Effector CD4-positive, alpha-beta T cell (primary cell): ENCODE data around the gene DOCK1.

Experiments
- DNase-seq: peaks from one replicate; pipeline ENCODE4 v3.0.0-alpha.2; 2020

DOCK1 gene

DNA sequence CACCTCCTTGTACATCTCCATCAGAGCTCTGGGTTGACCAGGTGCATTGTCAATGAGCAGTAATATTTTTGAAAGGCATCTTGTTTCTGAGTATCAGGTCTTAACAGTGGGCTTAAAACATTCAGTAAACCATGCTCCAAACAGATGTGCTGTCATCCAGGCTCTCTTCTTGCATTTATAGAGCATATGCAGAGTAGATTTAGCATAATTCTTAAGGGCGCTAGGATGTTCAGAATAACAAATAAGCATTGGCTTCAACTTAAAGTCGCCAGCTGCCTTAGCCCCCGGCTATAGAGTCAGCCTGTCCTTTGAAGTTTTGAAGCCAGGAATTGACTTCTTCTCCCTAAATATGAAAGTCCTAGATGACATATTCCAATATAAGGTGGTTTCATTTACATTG is 421.7 kb downstream of the DOCK1 start:
- DNase-seq, result no peak

DNA sequence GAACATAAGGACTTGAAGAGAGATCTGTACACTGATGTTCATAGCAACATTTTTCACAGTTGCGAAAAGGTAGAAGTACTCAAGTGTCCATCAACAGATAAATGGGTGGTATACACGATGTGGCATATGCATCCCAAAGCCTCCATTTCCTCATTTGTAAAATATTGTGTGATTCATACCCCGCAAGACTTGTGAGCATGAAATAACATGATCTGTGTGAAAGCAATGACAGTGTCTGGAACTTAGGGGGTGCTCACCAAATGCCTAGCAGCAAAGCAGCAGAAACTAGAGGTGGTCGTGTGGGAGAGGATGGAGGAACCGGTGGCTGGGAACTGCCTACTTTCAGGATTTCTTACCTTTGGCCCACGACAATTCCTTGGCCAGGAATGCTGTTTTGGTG is 426.5 kb downstream of the DOCK1 start:
- DNase-seq, result no peak

DNA sequence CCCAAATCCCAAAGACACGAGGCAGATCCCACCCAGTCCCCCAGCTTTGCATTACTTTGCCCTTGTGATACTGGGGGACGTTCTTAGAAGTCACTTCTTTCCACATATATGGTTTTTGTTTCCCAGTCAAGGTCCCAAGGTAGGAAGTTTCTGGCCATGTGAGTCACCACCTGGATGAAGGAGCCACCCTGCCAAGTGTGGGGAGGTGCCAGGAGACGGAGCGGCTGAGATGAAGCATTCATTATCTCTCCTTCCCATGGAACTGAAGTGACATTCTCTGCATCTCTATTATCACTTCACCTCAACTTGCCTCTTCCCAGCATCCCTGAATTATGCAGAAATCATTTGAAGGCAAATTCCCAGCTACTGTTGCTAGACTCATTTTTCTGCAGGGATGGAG is 427.4 kb downstream of the DOCK1 start:
- DNase-seq, result no peak

DNA sequence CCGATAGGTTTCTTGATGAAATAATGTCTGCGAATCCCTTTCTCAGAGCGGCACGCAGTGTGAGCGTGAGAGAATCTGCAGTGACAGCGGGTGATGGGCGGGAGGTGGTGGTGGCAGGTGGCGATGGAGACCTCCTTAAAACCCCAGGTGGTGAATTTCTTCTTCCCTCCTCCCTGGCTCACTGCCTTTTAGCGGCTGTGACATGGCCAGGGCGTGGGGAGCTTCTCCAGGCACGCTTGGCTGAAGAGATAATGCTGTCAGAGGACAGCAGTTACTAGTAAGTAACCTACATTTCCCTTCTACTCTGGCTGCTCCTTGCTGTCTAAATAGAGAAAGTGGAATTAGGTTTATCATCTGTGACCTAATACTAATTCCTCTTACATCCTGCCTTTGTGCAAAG is 432.6 kb downstream of the DOCK1 start:
- DNase-seq, result no peak

- no peak for DNase-seq
These were observed 433.3 kb downstream of the DOCK1 start for GRCh38 chr10:127338399-127339110.

GRCh38 chr10:127343821-127344220 is 438.6 kb downstream of the DOCK1 start:
- no peak for DNase-seq

GRCh38 chr10:127344346-127344745 is 439.1 kb downstream of the DOCK1 start:
- DNase-seq, result no peak

DNA sequence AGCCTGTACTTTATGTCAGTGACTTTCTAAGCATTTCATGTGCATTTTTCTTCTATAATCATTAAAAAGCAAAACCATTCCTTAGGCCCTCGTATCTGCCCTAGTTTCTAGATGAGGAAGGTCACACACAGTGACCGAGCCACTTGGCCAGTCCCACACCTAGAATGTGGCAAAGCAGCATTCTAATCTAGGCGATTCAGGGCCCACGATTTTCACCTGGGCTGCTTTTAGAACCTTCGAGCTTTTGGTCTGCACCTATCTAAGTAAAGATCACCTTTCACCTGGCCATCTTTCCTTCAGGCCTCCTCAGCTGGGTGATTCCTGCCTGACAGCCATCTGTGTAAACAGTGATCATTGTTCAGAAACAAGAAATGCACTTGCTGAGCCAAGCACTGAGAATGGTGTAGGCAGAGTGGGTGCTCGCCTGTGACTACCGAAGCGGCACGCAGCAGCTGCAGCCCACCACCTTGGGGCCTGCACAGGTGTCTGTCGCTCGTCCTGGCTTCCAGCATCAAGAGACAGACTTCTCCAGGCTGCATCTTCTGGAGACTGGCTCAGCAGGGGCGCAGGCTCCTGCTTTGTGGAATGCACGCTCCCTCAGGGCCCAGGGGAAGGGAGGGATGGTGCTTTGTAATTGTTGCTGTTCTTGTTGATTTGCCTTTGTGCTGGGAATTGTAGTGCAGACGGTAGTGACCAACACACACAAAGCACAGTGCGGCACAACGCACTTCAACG is 440.2 kb downstream of the DOCK1 start:
- no peak for DNase-seq

GRCh38 chr10:127346604-127347003 is 441.4 kb downstream of the DOCK1 start:
- no peak for DNase-seq

GRCh38 chr10:127347202-127347959 is 442.2 kb downstream of the DOCK1 start:
- no peak for DNase-seq

GRCh38 chr10:127349737-127350136 is 444.5 kb downstream of the DOCK1 start:
- no peak for DNase-seq

DNA sequence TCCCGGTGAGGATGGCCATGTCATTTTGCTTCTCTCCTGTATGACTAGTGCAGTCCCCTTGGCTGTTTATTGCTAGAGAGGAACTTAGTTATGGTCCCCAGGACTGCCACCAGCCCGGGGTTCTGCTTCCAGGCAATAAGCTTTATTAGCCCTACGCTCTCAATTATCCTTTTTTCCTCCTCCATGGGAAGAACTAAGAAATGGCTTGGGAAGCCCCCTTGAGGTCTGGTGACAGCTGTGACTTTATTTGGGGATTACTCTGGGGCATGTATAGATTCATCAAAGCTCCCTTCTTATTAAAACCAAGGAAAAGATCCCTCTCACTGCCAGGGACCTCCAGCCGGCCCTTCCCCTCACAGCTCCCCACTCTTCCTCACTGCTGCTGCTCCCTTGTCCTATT is 446.3 kb downstream of the DOCK1 start:
- no peak for DNase-seq

DNA sequence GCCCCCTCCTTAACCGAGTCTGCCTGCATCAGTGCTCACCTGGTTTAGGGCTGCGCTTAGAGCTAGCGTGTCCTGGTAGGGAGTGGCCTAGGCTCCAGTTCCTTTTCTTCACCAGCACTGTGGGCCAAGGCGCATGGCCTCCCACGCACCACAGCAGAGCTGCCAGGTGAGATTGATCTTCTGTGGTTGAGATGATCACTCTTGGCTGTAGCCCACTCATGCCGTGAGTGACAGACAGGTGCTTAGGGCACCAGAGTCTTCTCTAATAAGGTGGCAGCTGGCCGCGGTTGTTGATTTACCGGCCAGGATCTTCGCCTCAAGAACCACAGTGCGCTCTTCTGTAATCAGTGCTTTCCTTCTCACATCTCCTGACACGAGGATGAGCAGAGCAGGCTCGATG is 448.3 kb downstream of the DOCK1 start:
- no peak for DNase-seq

- DNase-seq, result no peak
These were observed 449.0 kb downstream of the DOCK1 start for GRCh38 chr10:127354255-127354654.

DNA sequence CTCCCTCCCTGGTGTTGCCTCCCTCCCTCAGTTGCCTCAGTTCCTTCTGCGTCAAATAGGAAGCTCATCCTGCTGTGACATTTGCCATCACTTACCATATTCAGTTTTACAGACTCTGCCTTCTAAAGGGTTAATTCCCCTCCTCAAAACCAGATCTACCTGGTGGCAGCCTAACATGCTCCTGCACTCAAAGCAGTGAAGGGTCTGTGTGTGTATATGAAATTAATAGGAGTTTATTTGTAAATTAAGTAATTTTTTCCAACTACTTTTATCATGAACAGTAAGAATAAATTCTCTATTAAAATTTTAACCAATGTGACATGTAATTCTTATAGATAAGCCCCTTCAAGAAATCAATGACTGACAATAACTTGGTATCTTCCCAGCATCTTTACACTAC is 449.8 kb downstream of the DOCK1 start:
- DNase-seq, result no peak

GRCh38 chr10:127356360-127356759 is 451.1 kb downstream of the DOCK1 start:
- no peak for DNase-seq

- no peak for DNase-seq
These were observed 452.0 kb downstream of the DOCK1 start for GRCh38 chr10:127357265-127357664.

DNA sequence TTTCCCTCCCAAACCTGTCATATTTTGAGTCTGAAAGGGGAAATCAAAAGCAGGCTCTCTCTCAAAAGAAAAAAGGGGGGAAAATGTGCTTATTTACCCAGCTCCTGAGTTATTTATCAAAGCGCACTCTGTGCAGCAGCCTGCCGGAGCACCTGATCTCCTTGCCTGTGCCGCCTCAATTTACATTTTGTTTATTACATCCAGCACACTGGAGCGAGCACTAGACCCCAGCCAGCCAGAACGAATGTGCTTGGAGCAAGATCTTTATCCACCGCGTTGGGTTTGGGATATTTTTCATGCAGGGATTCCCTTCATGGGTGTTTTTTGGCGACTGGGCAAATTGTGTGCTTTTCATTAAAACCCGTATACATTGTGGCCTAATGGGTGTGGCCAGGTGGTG is 453.1 kb downstream of the DOCK1 start:
- DNase-seq, result no peak

DNA sequence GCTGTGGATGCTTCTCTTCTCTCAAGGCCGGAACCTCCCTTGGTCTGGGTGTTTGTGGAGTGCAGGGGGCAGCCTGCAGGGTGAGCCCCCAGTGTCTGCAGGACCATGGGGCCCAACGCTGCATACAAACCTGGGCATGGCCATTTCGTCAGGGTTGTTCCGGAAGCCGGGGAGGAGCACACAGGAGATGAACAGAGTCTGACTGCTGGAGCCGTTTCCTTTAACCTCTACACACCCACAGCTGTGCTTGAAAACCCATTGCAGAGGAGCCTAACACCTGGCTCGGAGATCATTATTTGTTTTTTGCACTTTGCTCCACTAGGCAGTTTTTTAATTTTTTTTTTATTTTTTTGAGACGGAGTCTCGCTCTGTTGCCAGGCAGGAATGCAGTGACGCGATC is 458.8 kb downstream of the DOCK1 start:
- DNase-seq, result no peak

- DNase-seq, result no peak
These were observed 462.9 kb downstream of the DOCK1 start for GRCh38 chr10:127368101-127368500.

DNA sequence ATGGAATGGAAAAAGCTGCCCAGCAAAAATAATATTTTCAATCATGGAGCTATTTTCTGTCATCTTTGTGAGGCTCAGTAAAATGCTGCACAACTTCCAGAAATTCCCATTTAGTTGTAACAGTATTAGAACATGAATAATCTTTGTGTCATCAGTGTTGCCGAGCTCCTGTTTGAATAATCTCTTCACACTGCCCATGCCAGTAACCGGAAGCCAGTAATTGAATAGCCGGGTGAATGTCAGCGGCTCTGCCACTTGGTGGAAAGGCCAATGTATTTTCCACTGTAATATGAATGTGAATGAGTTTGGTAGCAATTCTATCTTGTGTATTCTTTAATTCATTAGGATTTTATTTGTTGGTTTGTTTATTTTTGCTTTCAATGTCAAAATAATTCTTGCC is 463.7 kb downstream of the DOCK1 start:
- DNase-seq, result no peak

DNA sequence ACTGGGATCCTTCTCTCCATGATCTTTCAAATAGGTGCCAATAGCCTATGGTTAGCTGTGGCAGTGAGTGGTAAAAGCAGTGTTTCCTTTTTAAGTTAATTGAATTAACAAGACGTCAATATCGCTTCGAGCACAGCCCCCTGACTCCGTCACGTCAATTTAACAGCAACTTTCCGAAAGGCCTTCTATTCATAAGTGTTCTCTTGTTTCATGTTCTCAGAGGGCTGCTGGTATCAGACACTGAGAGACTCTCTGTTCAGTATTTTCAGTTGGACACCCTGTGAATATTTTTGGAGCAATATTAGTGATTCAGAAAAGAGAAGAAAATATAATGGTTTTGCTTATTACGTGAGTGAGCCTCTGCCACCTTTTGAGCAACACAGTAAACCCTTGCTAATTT is 465.4 kb downstream of the DOCK1 start:
- DNase-seq, result no peak

DNA sequence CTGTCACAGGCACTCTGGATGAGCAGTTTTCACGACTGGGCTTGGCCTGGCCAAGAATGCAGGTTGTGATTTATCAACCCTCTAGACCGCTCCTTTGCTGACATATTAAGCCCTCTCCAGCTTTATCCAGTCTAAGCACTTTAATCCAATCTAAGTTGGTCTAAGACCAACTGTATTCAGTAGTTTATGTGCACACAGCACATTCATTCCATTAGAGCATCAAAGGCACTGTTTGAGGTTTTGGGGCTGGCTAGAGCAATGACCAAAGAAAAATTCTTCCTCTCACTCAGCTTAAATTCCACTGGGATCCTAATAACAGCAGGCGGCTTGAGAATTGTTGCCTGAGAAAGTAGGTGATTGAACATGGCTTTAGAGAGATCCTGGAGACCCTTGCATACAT is 467.1 kb downstream of the DOCK1 start:
- DNase-seq, result no peak
